EL (cell line): ENCODE measurements around the gene EXOC3L1.

ENCODE experiments used
- DNase-seq: peaks from one replicate; pipeline ENCODE4 v3.0.0-alpha.2; 2016

EXOC3L1 gene

GRCh38 chr16:67163164-67163998, 26.6 kb downstream of the EXOC3L1 start:
- DNase-seq = peak; percentile 48

GRCh38 chr16:67162506-67163163, 27.3 kb downstream of the EXOC3L1 start:
- DNase-seq = no peak

- no peak for DNase-seq
These were observed 28.3 kb downstream of the EXOC3L1 start for GRCh38 chr16:67161595-67162058.

- DNase-seq = peak; percentile 59
These were observed 31.0 kb downstream of the EXOC3L1 start for GRCh38 chr16:67158637-67159600.

GRCh38 chr16:67157892-67158635, 31.9 kb downstream of the EXOC3L1 start:
- no peak for DNase-seq

- DNase-seq = no peak
These were observed 32.7 kb downstream of the EXOC3L1 start for GRCh38 chr16:67157106-67157748.

- DNase-seq = no peak
These were observed 33.6 kb downstream of the EXOC3L1 start for GRCh38 chr16:67156143-67156844.

- peak; percentile 72 for DNase-seq
These were observed 34.4 kb downstream of the EXOC3L1 start for GRCh38 chr16:67155295-67156142.

- no peak for DNase-seq
These were observed 35.2 kb downstream of the EXOC3L1 start for GRCh38 chr16:67154578-67155294.

- no peak for DNase-seq
These were observed 38.4 kb downstream of the EXOC3L1 start for GRCh38 chr16:67151431-67152097.

GRCh38 chr16:67150833-67151396, 39.0 kb downstream of the EXOC3L1 start, which contains the start of gene B3GNT9:
TSS of gene B3GNT9 (minus strand) at chr16:67150998. CDS start at chr16:67150485, 513 bp downstream.
- peak; percentile 80 for DNase-seq

GRCh38 chr16:67150047-67150832, 39.7 kb downstream of the EXOC3L1 start:
- peak; percentile 62 for DNase-seq

GRCh38 chr16:67149276-67150046, 40.5 kb downstream of the EXOC3L1 start:
- no peak for DNase-seq

GRCh38 chr16:67148656-67149275, 41.2 kb downstream of the EXOC3L1 start:
- DNase-seq = no peak

- no peak for DNase-seq
These were observed 41.7 kb downstream of the EXOC3L1 start for GRCh38 chr16:67148221-67148620.
